ENCODE measurements around the gene PRR36. TPM values are rescaled to one million over a fixed set of nuclear protein-coding genes. Genes with fewer than 3 reads are reported as not detected.

PRR36 gene
- total RNA-seq, 6 experiments from 2014 or later = 0.05 to 0.18 (median 0.09) TPM; not detected in 2

GRCh38 chr19:7847664-7848063, 26.5 kb downstream of the PRR36 start:
- DNase-seq = no peak
- Mint-ChIP-seq H3K27ac (no peak overlapping the region), H3K27me3 (ENCODE audit: insufficient read depth) (no peaks in the 10 kb centered on the region; the same call in 1 of the 2 replicates), H3K36me3 (ENCODE audit: low read depth) (no peaks in the 10 kb centered on the region), H3K4me3 (no peak overlapping the region), H3K9me3 (no peaks in the 10 kb centered on the region), H3K4me1 (ENCODE audit: low read depth) (no peaks in the 10 kb centered on the region)
- no peak for TF ChIP-seq CTCF (IDR thresholded peaks at IDR 0.05)

DNA sequence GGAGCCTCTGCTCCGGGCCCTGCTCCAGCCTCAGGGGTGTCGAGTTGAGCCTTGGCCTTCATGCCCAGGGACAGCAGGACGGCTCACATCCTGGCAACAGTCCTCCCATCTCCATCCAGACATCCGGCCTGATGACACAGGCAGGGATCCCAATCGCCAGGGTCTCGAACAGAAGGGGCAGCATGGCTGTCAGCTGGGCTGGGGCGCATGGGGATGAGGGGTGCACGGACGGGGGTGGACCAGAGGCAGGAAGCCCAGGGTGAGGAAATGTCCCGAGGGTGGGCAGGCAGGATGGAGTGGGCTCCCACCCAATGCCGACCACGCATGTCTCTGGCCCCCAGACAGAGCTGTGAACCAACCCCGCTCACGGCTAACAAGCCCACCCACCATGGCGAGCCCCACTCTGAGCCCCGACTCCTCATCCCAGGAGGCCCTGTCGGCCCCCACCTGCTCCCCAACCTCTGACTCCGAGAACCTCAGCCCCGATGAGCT, 28.0 kb downstream of the PRR36 start:
- no peak for DNase-seq
- TF ChIP-seq CTCF (IDR thresholded peaks at IDR 0.05) = no peak
- no peak overlapping the region for H3K4me3 Mint-ChIP-seq
- no peak overlapping the region for H3K27ac Mint-ChIP-seq
- H3K9me3 Mint-ChIP-seq = no peaks in the 10 kb centered on the region
- no peaks in the 10 kb centered on the region for H3K36me3 Mint-ChIP-seq (ENCODE audit: low read depth)
- H3K4me1 Mint-ChIP-seq (ENCODE audit: low read depth) = no peaks in the 10 kb centered on the region
- H3K27me3 Mint-ChIP-seq (ENCODE audit: insufficient read depth) = no peaks in the 10 kb centered on the region

DNA sequence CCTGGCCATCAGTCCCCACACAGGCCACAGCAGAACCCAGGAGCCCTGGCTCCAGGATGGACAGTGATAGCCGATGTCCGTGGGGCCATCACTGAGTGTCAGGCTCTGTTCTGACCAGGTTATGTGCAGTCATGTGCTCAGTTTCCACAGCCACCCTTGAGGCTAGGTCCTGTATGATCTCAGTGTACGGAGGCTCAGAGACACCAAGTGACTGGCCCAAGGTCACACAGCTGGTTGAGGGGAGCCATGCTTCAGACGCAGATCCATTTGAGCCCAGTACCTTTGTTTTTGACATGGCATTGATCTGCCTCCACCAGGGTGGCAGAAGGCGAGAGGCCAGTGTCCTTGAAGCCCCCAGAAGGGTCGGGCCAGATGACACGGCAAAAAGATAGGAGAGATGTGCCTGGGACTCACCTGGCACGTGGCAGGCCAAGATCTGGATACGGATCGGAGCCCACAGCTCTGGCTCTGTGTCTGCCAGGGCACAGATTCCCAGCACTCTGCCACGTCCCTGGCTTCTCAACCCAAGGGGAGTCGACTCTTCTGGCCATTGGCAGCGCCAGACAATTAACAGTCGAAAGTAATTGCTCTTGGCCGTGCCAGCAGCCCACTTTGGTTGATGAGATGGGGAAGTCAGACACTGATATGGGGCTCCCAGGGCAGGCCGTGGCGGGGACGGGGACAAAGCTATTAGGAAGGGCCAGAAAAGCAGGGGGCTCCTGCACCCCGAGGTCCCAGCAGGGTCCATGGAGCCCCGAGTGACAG, 28.6 kb downstream of the PRR36 start:
- Mint-ChIP-seq H3K27ac (no peak overlapping the region), H3K27me3 (ENCODE audit: insufficient read depth) (no peaks in the 10 kb centered on the region), H3K36me3 (ENCODE audit: low read depth) (no peaks in the 10 kb centered on the region), H3K4me1 (ENCODE audit: low read depth) (no peaks in the 10 kb centered on the region), H3K9me3 (peaks cover 6% of the 10 kb centered on the region; the same call in 1 of the 2 replicates), H3K4me3 (no peak overlapping the region)
- TF ChIP-seq CTCF (IDR thresholded peaks at IDR 0.05) = no peak
- no peak for DNase-seq

DNA sequence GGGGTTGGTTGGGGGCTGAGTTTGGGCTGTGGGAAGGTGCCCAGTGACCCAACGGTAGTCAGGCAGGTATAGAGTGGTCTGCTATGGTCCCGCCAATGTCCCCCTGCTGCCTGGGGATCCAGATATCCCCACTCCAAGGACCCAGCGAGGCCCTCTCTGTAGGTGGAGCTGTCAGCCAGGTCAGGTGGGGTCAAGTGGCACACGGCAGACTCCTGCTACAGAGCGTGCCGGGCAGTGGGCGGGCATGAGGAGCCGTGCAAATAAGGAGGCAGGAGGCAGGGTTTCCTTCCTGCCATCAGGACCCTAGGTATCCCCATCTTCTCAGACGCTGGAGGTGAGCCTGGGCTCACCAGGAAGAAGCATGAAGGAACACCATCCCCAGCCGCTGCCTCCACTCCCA, 29.2 kb downstream of the PRR36 start:
- Mint-ChIP-seq H3K27me3 (ENCODE audit: insufficient read depth) (no peaks in the 10 kb centered on the region; the same call in 1 of the 2 replicates), H3K4me3 (no peak overlapping the region)

GRCh38 chr19:7844405-7844804, 29.8 kb downstream of the PRR36 start:
- no peak for TF ChIP-seq CTCF (IDR thresholded peaks at IDR 0.05)
- H3K4me3 Mint-ChIP-seq = no peak overlapping the region
- H3K27me3 Mint-ChIP-seq (ENCODE audit: insufficient read depth) = no peaks in the 10 kb centered on the region; the same call in 1 of the 2 replicates
- H3K4me1 Mint-ChIP-seq (ENCODE audit: low read depth) = no peaks in the 10 kb centered on the region
- H3K9me3 Mint-ChIP-seq = peaks cover 7% of the 10 kb centered on the region; the same call in 1 of the 2 replicates
- no peak overlapping the region for H3K27ac Mint-ChIP-seq
- DNase-seq = no peak
- no peaks in the 10 kb centered on the region for H3K36me3 Mint-ChIP-seq (ENCODE audit: low read depth)

More for the DNA sequence above, 29.2 kb downstream of the PRR36 start:
- Mint-ChIP-seq H3K36me3 (ENCODE audit: low read depth) (no peaks in the 10 kb centered on the region), H3K9me3 (peaks cover 7% of the 10 kb centered on the region; the same call in 1 of the 2 replicates), H3K27ac (no peak overlapping the region), H3K4me1 (ENCODE audit: low read depth) (no peaks in the 10 kb centered on the region)
- no peak for TF ChIP-seq CTCF (IDR thresholded peaks at IDR 0.05)
- no peak for DNase-seq

Measured in HFFc6 (cell line).